Measurements from ENCODE around the gene LBH. TPM values are rescaled to one million over a fixed set of nuclear protein-coding genes. Genes with fewer than 3 reads are reported as not detected.

Gene LBH
- total RNA-seq, 4 donors from 2014 or later, result 14.9 to 41.1 (median 30.0) TPM

DNA sequence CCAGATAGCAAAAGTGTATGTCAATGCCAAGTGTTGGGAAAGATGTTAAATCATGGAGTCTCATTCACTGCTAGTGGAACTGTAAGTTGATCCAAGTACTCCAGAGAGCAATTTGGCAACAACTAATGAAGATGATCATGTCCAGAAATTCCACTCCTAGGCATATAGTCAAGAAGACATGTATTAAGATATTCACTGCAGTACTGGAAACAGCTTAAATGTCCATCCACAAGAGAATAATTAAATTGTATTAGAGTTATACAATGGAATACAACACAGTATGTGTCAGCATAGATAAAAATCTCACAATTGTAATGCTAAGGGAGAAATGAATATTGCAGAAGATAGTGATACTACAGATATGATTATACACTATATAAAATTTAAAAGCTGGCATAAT lies 15.2 kb upstream of the LBH start:
- H3K4me3 ChIP-seq, result no peak overlapping the region
- DNase-seq (ENCODE audit: low spot score in 2 of 2), result no peak
- no peaks in the 10 kb centered on the region for H3K9me3 ChIP-seq
- H3K27ac ChIP-seq, result no peak overlapping the region
- no peaks in the 10 kb centered on the region for H3K36me3 ChIP-seq
- H3K4me1 ChIP-seq, result peaks cover 18% of the 10 kb centered on the region
- no peaks in the 10 kb centered on the region for H3K27me3 ChIP-seq
- TF ChIP-seq EP300 (IDR thresholded peaks at IDR 0.05) (no peak), POLR2AphosphoS5 (IDR thresholded peaks at IDR 0.05) (no peak), POLR2A (IDR thresholded peaks at IDR 0.05) (no peak)
- TF ChIP-seq, protein P1, sequence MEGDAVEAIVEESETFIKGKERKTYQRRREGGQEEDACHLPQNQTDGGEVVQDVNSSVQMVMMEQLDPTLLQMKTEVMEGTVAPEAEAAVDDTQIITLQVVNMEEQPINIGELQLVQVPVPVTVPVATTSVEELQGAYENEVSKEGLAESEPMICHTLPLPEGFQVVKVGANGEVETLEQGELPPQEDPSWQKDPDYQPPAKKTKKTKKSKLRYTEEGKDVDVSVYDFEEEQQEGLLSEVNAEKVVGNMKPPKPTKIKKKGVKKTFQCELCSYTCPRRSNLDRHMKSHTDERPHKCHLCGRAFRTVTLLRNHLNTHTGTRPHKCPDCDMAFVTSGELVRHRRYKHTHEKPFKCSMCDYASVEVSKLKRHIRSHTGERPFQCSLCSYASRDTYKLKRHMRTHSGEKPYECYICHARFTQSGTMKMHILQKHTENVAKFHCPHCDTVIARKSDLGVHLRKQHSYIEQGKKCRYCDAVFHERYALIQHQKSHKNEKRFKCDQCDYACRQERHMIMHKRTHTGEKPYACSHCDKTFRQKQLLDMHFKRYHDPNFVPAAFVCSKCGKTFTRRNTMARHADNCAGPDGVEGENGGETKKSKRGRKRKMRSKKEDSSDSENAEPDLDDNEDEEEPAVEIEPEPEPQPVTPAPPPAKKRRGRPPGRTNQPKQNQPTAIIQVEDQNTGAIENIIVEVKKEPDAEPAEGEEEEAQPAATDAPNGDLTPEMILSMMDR (IDR thresholded peaks at IDR 0.05), result no peak

DNA sequence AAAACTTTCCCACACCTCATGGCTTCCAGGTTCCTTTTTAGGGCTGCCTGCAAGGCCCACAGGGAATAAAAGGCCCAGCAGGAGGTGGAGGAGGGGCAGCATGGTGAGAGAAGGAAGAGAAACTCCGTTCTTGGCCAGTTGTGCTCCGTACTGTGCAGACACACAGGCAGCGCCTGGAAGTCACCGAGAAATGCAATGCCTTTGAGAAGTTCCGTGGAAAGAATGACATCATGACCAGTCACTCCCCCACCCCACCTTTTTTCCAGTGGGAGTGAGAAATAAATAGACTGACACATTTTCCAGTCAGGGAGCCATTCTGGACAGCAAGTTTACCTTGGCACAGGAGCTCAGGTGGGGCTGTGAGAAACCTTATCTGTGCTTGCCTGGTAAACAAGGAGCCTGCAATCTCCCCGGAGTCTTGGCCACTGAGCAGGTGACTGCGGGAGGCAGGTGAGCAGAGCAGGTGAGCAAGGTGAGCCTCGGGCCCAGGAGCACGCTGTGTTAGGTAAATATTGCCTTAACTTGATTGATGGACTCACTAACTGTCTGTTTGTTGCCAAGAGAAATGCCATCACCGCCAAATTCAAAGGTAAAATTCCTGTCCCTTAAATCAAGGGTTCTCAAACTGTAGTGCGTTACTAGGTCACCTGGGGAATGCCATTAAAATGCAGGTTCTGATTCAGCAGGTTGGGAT lies 13.5 kb upstream of the LBH start:
- Histone ChIP-seq H3K27me3 (no peaks in the 10 kb centered on the region), H3K4me3 (no peak overlapping the region), H3K4me1 (peaks cover 18% of the 10 kb centered on the region), H3K27ac (no peak overlapping the region), H3K9me3 (no peaks in the 10 kb centered on the region), H3K36me3 (no peaks in the 10 kb centered on the region)
- DNase-seq (ENCODE audit: low spot score in 2 of 2), result peak; percentile 42 to 65
- WGBS, result 42% methylated on average over 11 of the region's 11 CpGs
- TF ChIP-seq POLR2AphosphoS5 (IDR thresholded peaks at IDR 0.05), result no peak

- Histone ChIP-seq H3K27ac (no peak overlapping the region), H3K9me3 (no peaks in the 10 kb centered on the region), H3K4me3 (no peak overlapping the region), H3K4me1 (peaks cover 18% of the 10 kb centered on the region), H3K27me3 (no peaks in the 10 kb centered on the region), H3K36me3 (no peaks in the 10 kb centered on the region)
- 76% methylated on average over 6 of the region's 6 CpGs for WGBS
- peak; percentile 20 to 27 for DNase-seq (ENCODE audit: low spot score in 2 of 2)
- TF ChIP-seq POLR2A (IDR thresholded peaks at IDR 0.05), result no peak
- no peak for TF ChIP-seq EP300 (IDR thresholded peaks at IDR 0.05)
- TF ChIP-seq, protein P1 (IDR thresholded peaks at IDR 0.05), result no peak
- no peak for TF ChIP-seq POLR2AphosphoS5 (IDR thresholded peaks at IDR 0.05)
These were observed 13.0 kb upstream of the LBH start for GRCh38 chr2:30218338-30218713.

DNA sequence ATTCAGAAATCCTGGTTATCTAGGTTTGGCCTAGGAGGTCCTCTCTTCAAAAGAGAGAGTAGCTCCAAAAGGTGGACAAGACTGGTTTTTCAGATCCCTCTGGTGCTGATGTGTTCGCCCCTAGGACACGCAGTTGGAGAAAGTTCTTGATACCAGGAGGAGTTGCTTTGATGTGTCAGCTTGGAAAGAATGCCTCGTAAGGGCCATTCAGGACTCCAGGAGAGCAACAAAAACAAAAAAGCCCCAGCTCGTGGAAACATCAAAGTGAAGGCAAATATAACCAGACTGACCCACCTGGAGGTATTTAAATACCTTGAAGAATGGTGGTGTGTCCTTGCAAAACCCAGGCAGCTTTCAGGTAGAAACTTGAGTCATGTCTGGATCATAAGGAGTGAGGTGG lies 12.5 kb upstream of the LBH start:
- Histone ChIP-seq H3K36me3 (no peaks in the 10 kb centered on the region), H3K27ac (no peak overlapping the region), H3K27me3 (no peaks in the 10 kb centered on the region), H3K4me3 (no peak overlapping the region), H3K4me1 (peaks cover 18% of the 10 kb centered on the region), H3K9me3 (no peaks in the 10 kb centered on the region)
- no peak for TF ChIP-seq POLR2AphosphoS5 (IDR thresholded peaks at IDR 0.05)
- TF ChIP-seq EP300 (IDR thresholded peaks at IDR 0.05), result no peak
- TF ChIP-seq, protein P1 (IDR thresholded peaks at IDR 0.05), result no peak
- no peak for TF ChIP-seq POLR2A (IDR thresholded peaks at IDR 0.05)
- DNase-seq (ENCODE audit: low spot score in 2 of 2), result peak in 1 of 2 donors; percentile 31
- 92% methylated on average over 4 of the region's 4 CpGs for WGBS

- H3K27me3 ChIP-seq, result no peaks in the 10 kb centered on the region
- no peak overlapping the region for H3K4me3 ChIP-seq
- H3K4me1 ChIP-seq, result peaks cover 23% of the 10 kb centered on the region
- no peak overlapping the region for H3K27ac ChIP-seq
- H3K9me3 ChIP-seq, result no peaks in the 10 kb centered on the region
- no peaks in the 10 kb centered on the region for H3K36me3 ChIP-seq
- DNase-seq (ENCODE audit: low spot score in 2 of 2), result peak in 1 of 2 donors; percentile 24
- WGBS, result 96% methylated on average over 13 of the region's 13 CpGs
- TF ChIP-seq POLR2AphosphoS5 (IDR thresholded peaks at IDR 0.05) (no peak), EP300 (IDR thresholded peaks at IDR 0.05) (no peak), POLR2A (IDR thresholded peaks at IDR 0.05) (no peak)
- TF ChIP-seq, protein P1 (IDR thresholded peaks at IDR 0.05), result no peak
These were observed 11.2 kb upstream of the LBH start for GRCh38 chr2:30219886-30220875.
